Smooth muscle cell (in vitro differentiated cells): Measurements from ENCODE around the gene GMPR. TPM values are rescaled to one million over a fixed set of nuclear protein-coding genes. Genes with fewer than 3 reads are reported as not detected.

Experiments used
- DNase-seq: peaks from one replicate; lab custom pipeline; 2025; ENCODE audit not compliant: unreplicated experiment; lab: John Stamatoyannopoulos, UW
- H2AFZ ChIP-seq: fragments of 200-600 bp; sonication (generic); 2 replicates; pipeline ENCODE4 v1.6.0; 2016; ENCODE audit warnings: antibody characterized with exemption, low read depth, mild to moderate bottlenecking
- H3F3A ChIP-seq: fragments of 200-600 bp; sonication (generic); 2 replicates; pipeline ENCODE4 v1.6.0; 2017; ENCODE audit warnings: antibody characterized with exemption, low read depth
- H3K27ac ChIP-seq: fragments of 200-600 bp; sonication (generic); 2 replicates; pipeline ENCODE4 v1.5.1; 2016; ENCODE audit warnings: low read depth, mild to moderate bottlenecking
- H3K27me3 ChIP-seq: fragments of 200-600 bp; sonication (generic); 2 replicates; pipeline ENCODE4 v1.6.1; 2016; ENCODE audit warnings: low read depth, mild to moderate bottlenecking
- H3K36me3 ChIP-seq: fragments of 200-600 bp; sonication (generic); 2 replicates; pipeline ENCODE4 v1.5.1; 2016; ENCODE audit warnings: low read depth
- H3K4me1 ChIP-seq: fragments of 200-600 bp; sonication (generic); 2 replicates; pipeline ENCODE4 v1.5.1; 2016; ENCODE audit warnings: low read depth
- H3K4me2 ChIP-seq: fragments of 200-600 bp; sonication (generic); 2 replicates; pipeline ENCODE4 v1.6.0; 2016; ENCODE audit warnings: mild to moderate bottlenecking
- H3K4me3 ChIP-seq: fragments of 200-600 bp; sonication (generic); 2 replicates; pipeline ENCODE4 v1.5.1; 2016; ENCODE audit warnings: mild to moderate bottlenecking
- H3K79me2 ChIP-seq: fragments of 200-600 bp; sonication (generic); 2 replicates; pipeline ENCODE4 v1.6.0; 2016; ENCODE audit warnings: low read depth, mild to moderate bottlenecking
- H3K9ac ChIP-seq: fragments of 200-600 bp; sonication (generic); 2 replicates; pipeline ENCODE4 v1.6.0; 2016; ENCODE audit warnings: low read depth
- H3K9me3 ChIP-seq: fragments of 200-600 bp; sonication (generic); replicated peaks from 2 replicates; pipeline ENCODE4 v1.5.1; 2016; ENCODE audit warnings: low read depth
- H4K20me1 ChIP-seq: fragments of 200-600 bp; sonication (generic); 2 replicates; pipeline ENCODE4 v1.6.0; 2016; ENCODE audit warnings: low read depth
- WGBS: methylation state at CpG from one replicate; pipeline ENCODE4 v1.1.7; 2016; ENCODE audit warnings: low lambda C conversion rate; 5-methylcytosine and 5-hydroxymethylcytosine counted together
- polyA plus RNA-seq: library from polyadenylated mRNA; unstranded; fragments of >200 nt; fragmentation: Nextera tagmentation; extraction: Ambion mirVana; gene quantifications from 2 replicates; pipeline ENCODE4 v1.2.1, GENCODE V29; 2016
- total RNA-seq: library from RNA; depleted of rRNA; stranded (reverse); fragments of >200 nt; gene quantifications from 2 replicates; pipeline ENCODE4 v1.2.3, GENCODE V29; 2014
- TF ChIP-seq, protein P1 (sequence below): fragments of 200-600 bp; sonication (generic); IDR thresholded peaks from 2 replicates; pipeline ENCODE4 v1.5.1; 2017; ENCODE audit warnings: borderline replicate concordance, mild to moderate bottlenecking, antibody characterized with exemption; ENCODE audit not compliant: insufficient read depth, poor library complexity, severe bottlenecking

Gene GMPR
- total and polyA plus RNA-seq, 2 experiments from 2014 or later, result 0.74 to 1.3 TPM

DNA sequence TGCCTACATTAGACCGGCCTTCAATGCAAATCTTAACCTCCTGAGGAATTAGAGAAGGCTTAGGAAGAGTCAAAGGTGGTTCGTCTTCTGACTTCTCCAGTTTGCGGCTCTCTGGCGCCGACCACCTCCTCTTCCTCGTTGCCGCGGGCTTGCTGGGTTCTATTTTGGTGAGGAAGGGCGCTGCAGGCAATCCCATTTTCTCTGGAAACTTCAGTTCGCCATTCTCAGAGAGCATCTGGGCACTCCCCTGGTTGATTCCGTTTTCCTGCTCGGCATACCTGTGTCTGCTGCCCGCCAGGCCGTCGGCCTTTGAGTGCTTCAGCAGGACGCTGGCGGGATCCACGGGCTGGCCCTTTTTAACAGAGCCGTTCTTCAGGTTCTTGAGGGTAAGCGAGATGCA lies 67.9 kb downstream of the GMPR start:
- H3K27me3 ChIP-seq, result no peaks in the 10 kb centered on the region
- H3F3A ChIP-seq, result no peaks in the 10 kb centered on the region
- no peak for DNase-seq
- TF ChIP-seq, protein P1, sequence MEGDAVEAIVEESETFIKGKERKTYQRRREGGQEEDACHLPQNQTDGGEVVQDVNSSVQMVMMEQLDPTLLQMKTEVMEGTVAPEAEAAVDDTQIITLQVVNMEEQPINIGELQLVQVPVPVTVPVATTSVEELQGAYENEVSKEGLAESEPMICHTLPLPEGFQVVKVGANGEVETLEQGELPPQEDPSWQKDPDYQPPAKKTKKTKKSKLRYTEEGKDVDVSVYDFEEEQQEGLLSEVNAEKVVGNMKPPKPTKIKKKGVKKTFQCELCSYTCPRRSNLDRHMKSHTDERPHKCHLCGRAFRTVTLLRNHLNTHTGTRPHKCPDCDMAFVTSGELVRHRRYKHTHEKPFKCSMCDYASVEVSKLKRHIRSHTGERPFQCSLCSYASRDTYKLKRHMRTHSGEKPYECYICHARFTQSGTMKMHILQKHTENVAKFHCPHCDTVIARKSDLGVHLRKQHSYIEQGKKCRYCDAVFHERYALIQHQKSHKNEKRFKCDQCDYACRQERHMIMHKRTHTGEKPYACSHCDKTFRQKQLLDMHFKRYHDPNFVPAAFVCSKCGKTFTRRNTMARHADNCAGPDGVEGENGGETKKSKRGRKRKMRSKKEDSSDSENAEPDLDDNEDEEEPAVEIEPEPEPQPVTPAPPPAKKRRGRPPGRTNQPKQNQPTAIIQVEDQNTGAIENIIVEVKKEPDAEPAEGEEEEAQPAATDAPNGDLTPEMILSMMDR, result no peak
- H3K9ac ChIP-seq, result no peak overlapping the region
- no peak overlapping the region for H3K4me3 ChIP-seq
- no peak overlapping the region for H2AFZ ChIP-seq
- H3K9me3 ChIP-seq, result no peaks in the 10 kb centered on the region
- no peak overlapping the region for H3K4me2 ChIP-seq
- no peaks in the 10 kb centered on the region for H3K79me2 ChIP-seq
- peaks cover 44% of the 10 kb centered on the region for H4K20me1 ChIP-seq
- H3K4me1 ChIP-seq, result no peaks in the 10 kb centered on the region
- H3K36me3 ChIP-seq, result no peaks in the 10 kb centered on the region
- 86% methylated on average over 20 of the region's 20 CpGs for WGBS
- H3K27ac ChIP-seq, result no peak overlapping the region

DNA sequence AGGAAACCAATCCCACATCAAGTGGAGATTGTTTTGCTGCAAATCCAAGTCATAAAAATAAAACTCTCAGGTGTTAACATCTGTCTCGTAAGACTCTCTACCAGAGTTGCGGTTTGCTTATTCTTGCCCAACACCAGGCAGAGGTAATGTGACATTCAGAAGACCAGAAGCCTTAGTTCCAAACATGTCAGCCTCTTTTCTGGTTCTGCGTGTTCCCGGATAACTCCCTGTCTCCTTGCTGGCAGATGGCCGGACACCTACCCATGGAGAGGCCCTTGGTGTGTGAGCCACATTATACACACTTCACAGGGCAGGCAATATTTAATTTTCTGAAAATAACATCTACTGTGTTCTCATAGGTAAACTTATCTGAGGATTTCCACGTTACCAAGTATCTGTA lies 73.4 kb downstream of the GMPR start:
- no peaks in the 10 kb centered on the region for H3K9me3 ChIP-seq
- H3K79me2 ChIP-seq, result peaks cover 9% of the 10 kb centered on the region
- no peaks in the 10 kb centered on the region for H3K36me3 ChIP-seq
- peaks cover 82% of the 10 kb centered on the region for H4K20me1 ChIP-seq
- no peaks in the 10 kb centered on the region for H3K4me1 ChIP-seq
- H3K27me3 ChIP-seq, result no peaks in the 10 kb centered on the region
- TF ChIP-seq, protein P1, result no peak
- H2AFZ ChIP-seq, result no peak overlapping the region
- DNase-seq, result no peak
- H3K4me2 ChIP-seq, result no peak overlapping the region
- H3K27ac ChIP-seq, result no peak overlapping the region
- no peak overlapping the region for H3K4me3 ChIP-seq
- no peaks in the 10 kb centered on the region for H3F3A ChIP-seq
- no peak overlapping the region for H3K9ac ChIP-seq
- 96% methylated on average over 6 of the region's 6 CpGs for WGBS

DNA sequence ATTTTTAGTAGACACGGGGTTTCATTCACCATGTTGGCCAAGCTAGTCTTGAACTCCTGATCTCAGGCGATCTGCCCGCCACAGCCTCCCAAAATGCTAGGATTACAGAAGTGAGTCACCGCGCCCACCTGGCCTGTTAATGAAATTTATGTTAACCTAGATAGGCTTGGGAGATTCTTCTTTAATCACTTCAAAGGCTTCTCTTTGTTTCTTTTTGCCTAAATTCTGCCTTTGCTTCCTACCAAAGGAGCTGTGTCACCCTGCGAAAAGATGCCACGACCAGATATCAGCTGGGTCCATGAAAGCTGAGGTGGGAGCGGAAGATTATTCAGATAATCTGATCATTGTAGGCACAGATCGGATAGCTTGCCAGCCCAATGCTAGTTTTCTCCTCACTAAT lies 75.3 kb downstream of the GMPR start:
- TF ChIP-seq, protein P1, result no peak
- no peaks in the 10 kb centered on the region for H3K36me3 ChIP-seq

DNA sequence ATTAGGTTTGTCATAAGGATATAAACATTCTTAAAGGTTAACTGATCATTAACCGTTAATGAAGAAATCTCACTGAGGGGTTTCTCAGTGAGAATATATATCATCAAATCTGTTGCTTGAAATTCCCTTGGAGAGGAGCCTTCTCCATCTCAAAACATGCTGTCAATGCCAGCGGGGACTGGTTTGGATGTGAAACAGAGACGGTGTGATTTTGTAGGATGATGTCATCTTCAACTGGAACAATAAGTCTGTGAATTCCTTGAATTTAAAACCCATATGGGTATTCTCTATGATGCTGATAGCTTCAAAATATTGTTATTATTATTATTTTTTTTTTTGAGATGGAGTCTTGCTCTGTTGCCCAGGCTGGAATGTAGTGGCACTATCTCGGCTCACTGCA lies 75.9 kb downstream of the GMPR start:
- Histone ChIP-seq H3K27ac (no peak overlapping the region), H3K27me3 (no peaks in the 10 kb centered on the region), H3K4me1 (peaks cover 2% of the 10 kb centered on the region), H3F3A (peaks cover 12% of the 10 kb centered on the region), H3K79me2 (peaks cover 9% of the 10 kb centered on the region), H3K9me3 (no peaks in the 10 kb centered on the region), H3K9ac (no peak overlapping the region), H3K4me2 (no peak overlapping the region), H3K36me3 (no peaks in the 10 kb centered on the region), H2AFZ (no peak overlapping the region), H4K20me1 (peaks cover 85% of the 10 kb centered on the region), H3K4me3 (no peak overlapping the region)
- WGBS, result 74% methylated on average over 4 of the region's 4 CpGs
- TF ChIP-seq, protein P1, result no peak
- DNase-seq, result no peak

More for the DNA sequence above, 75.3 kb downstream of the GMPR start:
- H3K4me1 ChIP-seq, result peaks cover 2% of the 10 kb centered on the region
- H3K9me3 ChIP-seq, result no peaks in the 10 kb centered on the region
- DNase-seq, result no peak
- peaks cover 83% of the 10 kb centered on the region for H4K20me1 ChIP-seq
- 85% methylated on average over 9 of the region's 9 CpGs for WGBS
- peaks cover 6% of the 10 kb centered on the region for H3F3A ChIP-seq
- no peaks in the 10 kb centered on the region for H3K27me3 ChIP-seq
- H3K27ac ChIP-seq, result no peak overlapping the region
- peaks cover 9% of the 10 kb centered on the region for H3K79me2 ChIP-seq
- no peak overlapping the region for H3K4me3 ChIP-seq
- no peak overlapping the region for H3K4me2 ChIP-seq
- no peak overlapping the region for H2AFZ ChIP-seq
- no peak overlapping the region for H3K9ac ChIP-seq
